MM.1S (cell line): ENCODE data around the gene TPSD1.
"Not testable (repeated sequence)": the region's sequence is repeated elsewhere in the genome, so short reads cannot be mapped to it uniquely, and the experiment has no call there.

Experiments used
- DNase-seq: peaks from one replicate; pipeline ENCODE4 v3.0.0-alpha.2; 2015
- H2AFZ ChIP-seq: fragments of 300-600 bp; sonication (generic); 2 replicates; pipeline ENCODE4 v1.6.0; 2016; ENCODE audit warnings: antibody characterized with exemption, low read length
- H3F3A ChIP-seq: fragments of 300-600 bp; sonication (generic); 2 replicates; pipeline ENCODE4 v1.6.1; 2016; ENCODE audit warnings: mild to moderate bottlenecking, antibody characterized with exemption, low read length, moderate library complexity, mixed read lengths; ENCODE audit not compliant: insufficient read depth
- H3K27ac ChIP-seq: fragments of 300-600 bp; sonication (generic); 2 replicates; pipeline ENCODE4 v1.5.1; 2016; ENCODE audit warnings: mild to moderate bottlenecking, low read length
- H3K27me3 ChIP-seq: fragments of 300-600 bp; sonication (generic); replicated peaks from 2 replicates; pipeline ENCODE4 v1.6.0; 2016; ENCODE audit warnings: low read length; ENCODE audit not compliant: insufficient read depth
- H3K36me3 ChIP-seq: fragments of 300-600 bp; sonication (generic); replicated peaks from 2 replicates; pipeline ENCODE4 v1.6.1; 2016; ENCODE audit warnings: mild to moderate bottlenecking, low read length, mixed read lengths; ENCODE audit not compliant: insufficient read depth
- H3K4me1 ChIP-seq: fragments of 300-600 bp; sonication (generic); 2 replicates; pipeline ENCODE4 v1.6.1; 2016; ENCODE audit warnings: low read length, mixed read lengths
- H3K4me2 ChIP-seq: fragments of 300-600 bp; sonication (generic); 2 replicates; pipeline ENCODE4 v1.6.0; 2016; ENCODE audit warnings: low read depth, low read length
- H3K4me3 ChIP-seq: fragments of 300-600 bp; sonication (generic); 2 replicates; pipeline ENCODE4 v1.5.1; 2016; ENCODE audit warnings: low read length, mixed read lengths
- H3K79me2 ChIP-seq: fragments of 300-600 bp; sonication (generic); 2 replicates; pipeline ENCODE4 v1.6.1; 2016; ENCODE audit warnings: mixed run types, low read length, mixed read lengths
- H3K9ac ChIP-seq: fragments of 300-600 bp; sonication (generic); 2 replicates; pipeline ENCODE4 v1.6.1; 2016; ENCODE audit warnings: low read length, mixed read lengths
- H3K9me2 ChIP-seq: fragments of 300-600 bp; sonication (generic); replicated peaks from 2 replicates; pipeline ENCODE4 v1.6.1; 2016; ENCODE audit warnings: mild to moderate bottlenecking, low read length, mixed read lengths; ENCODE audit not compliant: insufficient read depth
- H3K9me3 ChIP-seq: fragments of 300-600 bp; sonication (generic); replicated peaks from 2 replicates; pipeline ENCODE4 v1.6.1; 2016; ENCODE audit warnings: mild to moderate bottlenecking, low read length, mixed read lengths; ENCODE audit not compliant: insufficient read depth
- H4K20me1 ChIP-seq: fragments of 300-600 bp; sonication (generic); 2 replicates; pipeline ENCODE4 v1.6.1; 2016; ENCODE audit warnings: mild to moderate bottlenecking, low read length, moderate library complexity, mixed read lengths; ENCODE audit not compliant: insufficient read depth
- EZH2 ChIP-seq: fragments of 300-600 bp; sonication (generic); optimal IDR thresholded peaks from 2 replicates; pipeline ENCODE3; 2017; ENCODE audit warnings: low read depth, mild to moderate bottlenecking, antibody characterized with exemption, low read length, mixed read lengths
- EZH2phosphoT487 ChIP-seq: fragments of 300-600 bp; sonication (generic); IDR thresholded peaks from 2 replicates; pipeline ENCODE4 v1.6.1; 2018; ENCODE audit warnings: antibody characterized with exemption, low read length
- TF ChIP-seq, protein P1 (sequence below): fragments of 300-600 bp; sonication (generic); IDR thresholded peaks from 2 replicates; pipeline ENCODE4 v1.5.1; 2016; ENCODE audit warnings: antibody characterized with exemption, low read length, mixed read lengths

Gene TPSD1

DNA sequence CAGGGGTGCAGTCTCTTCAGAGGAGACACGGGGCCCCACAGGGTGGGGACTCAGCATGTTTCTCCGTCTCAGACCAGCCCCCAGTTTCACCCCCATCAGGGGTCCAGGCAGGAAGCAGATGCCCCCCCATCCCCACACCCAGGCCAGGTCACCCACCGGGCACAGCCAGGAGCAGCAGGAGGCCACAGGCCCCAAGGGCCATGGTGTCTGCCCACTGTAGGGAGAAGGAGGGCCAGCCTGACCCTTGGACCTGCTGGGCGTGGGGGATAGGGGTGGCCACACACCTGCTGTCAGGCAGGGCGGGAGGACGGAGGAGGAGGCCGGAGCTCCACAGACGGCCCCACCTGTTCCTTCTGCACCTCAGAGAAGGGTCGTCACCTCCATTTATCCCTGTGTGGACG, 30.8 kb upstream of the TPSD1 start, which contains the start of gene TPSG1:
TPSG1 (minus strand) TSS at position 218 of the 401 bp plus-strand sequence; CDS start at position 202, 16 bp downstream.
- H3K4me2 ChIP-seq = no peak within 1 kb of the TSS
- TF ChIP-seq EZH2 (no peak), EZH2phosphoT487 (no peak)
- TF ChIP-seq, protein P1, sequence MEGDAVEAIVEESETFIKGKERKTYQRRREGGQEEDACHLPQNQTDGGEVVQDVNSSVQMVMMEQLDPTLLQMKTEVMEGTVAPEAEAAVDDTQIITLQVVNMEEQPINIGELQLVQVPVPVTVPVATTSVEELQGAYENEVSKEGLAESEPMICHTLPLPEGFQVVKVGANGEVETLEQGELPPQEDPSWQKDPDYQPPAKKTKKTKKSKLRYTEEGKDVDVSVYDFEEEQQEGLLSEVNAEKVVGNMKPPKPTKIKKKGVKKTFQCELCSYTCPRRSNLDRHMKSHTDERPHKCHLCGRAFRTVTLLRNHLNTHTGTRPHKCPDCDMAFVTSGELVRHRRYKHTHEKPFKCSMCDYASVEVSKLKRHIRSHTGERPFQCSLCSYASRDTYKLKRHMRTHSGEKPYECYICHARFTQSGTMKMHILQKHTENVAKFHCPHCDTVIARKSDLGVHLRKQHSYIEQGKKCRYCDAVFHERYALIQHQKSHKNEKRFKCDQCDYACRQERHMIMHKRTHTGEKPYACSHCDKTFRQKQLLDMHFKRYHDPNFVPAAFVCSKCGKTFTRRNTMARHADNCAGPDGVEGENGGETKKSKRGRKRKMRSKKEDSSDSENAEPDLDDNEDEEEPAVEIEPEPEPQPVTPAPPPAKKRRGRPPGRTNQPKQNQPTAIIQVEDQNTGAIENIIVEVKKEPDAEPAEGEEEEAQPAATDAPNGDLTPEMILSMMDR = no peak
- H3K36me3 ChIP-seq = no peaks in the 10 kb centered on the region
- H3K4me1 ChIP-seq = no peaks in the 10 kb centered on the region
- no peaks in the 10 kb centered on the region for H3K9me3 ChIP-seq
- H3K9me2 ChIP-seq = no peaks in the 10 kb centered on the region
- H3K79me2 ChIP-seq = no peaks in the 10 kb centered on the region
- peaks cover 64% of the 10 kb centered on the region for H3K27me3 ChIP-seq
- H2AFZ ChIP-seq = no peak within 1 kb of the TSS
- H3K4me3 ChIP-seq = no peak within 1 kb of the TSS
- H3K27ac ChIP-seq = no peak within 1 kb of the TSS
- no peaks in the 10 kb centered on the region for H4K20me1 ChIP-seq
- DNase-seq = no peak
- no peak within 1 kb of the TSS for H3K9ac ChIP-seq
- H3F3A ChIP-seq = no peaks in the 10 kb centered on the region

DNA sequence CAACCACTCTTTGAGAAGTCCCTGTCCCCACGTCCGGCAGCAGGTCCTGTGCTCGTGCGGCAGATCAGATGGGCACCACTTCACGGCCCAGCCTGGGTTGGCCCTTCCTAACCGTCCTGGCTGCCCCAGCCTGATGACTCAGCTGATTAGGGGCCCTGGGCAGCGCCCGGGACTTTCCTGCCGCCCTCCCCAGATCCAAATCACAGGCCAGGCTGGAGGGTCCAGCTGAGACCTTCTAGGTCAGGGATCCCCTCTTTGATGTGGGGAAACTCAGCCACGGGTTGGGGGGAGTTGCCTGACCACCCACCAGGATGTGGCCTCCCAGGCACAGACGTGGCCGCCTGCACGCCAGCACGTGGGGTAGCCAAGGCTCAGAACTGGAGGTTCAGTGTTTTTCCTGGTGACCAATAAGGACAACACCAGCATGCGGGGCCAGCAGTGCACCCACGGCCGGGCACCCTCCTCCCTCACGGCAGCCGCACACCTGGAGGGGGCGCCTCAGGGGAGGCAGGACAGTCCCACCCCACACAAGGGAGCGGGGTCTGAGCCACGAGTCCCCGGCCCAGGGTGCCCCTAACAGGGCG, 30.0 kb upstream of the TPSD1 start:
- H3K27me3 ChIP-seq = peaks cover 57% of the 10 kb centered on the region
- H3K4me3 ChIP-seq, H3K9me2 ChIP-seq, DNase-seq, H3K36me3 ChIP-seq, H3F3A ChIP-seq, H3K4me1 ChIP-seq, H3K27ac ChIP-seq, H3K79me2 ChIP-seq, H3K9ac ChIP-seq, H4K20me1 ChIP-seq, H2AFZ ChIP-seq, H3K9me3 ChIP-seq, H3K4me2 ChIP-seq: not testable (repeated sequence)

DNA sequence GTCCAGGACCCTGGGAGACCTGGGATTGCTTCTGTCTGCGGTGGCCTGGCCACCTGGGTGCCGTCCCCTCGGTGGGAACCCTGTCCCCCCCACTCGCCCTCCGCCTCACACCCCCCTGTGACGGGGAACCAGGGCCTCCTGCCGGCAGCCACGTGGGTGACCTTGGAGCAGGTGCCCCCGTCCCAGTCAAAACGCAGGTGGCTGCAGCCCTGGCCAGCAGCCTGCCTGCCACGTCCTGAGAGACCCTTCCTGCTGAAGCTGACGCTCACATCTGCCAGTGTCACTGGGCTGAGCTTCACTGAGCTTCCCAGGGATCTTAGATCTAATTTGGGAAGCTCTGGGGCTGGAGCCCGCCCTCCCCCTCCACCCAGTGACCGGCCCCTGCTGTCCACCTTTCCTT, 29.2 kb upstream of the TPSD1 start:
- H3K9me3 ChIP-seq, H3F3A ChIP-seq, H3K4me1 ChIP-seq: not testable (repeated sequence)

DNA sequence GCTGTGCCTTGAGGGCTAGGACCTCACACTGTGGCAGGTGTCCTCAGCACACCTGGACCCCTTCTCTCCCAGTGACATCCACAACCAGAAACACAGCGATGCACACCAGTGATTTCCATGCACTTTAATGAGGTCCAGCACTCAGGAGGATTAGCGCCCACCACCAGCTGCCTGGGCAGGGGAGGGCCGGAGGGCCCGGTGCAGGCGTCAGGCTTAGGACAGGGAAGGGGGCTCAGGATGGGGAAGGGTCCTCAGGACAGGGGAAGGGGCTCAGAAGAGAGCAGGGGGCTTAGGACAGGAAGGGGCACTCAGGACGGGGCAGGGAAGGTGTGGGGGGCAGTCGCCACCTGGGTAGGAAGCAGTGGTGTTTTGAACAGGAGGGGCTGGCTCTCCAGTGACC, 27.6 kb upstream of the TPSD1 start:
- not testable (repeated sequence) for H3K36me3 ChIP-seq, H3K4me2 ChIP-seq, H3K9me3 ChIP-seq, H2AFZ ChIP-seq, H3K4me3 ChIP-seq, DNase-seq, H3K27ac ChIP-seq, H4K20me1 ChIP-seq, H3K9me2 ChIP-seq, H3K4me1 ChIP-seq, H3F3A ChIP-seq, H3K9ac ChIP-seq, H3K79me2 ChIP-seq
- H3K27me3 ChIP-seq = peaks cover 33% of the 10 kb centered on the region

More for the DNA sequence above, 29.2 kb upstream of the TPSD1 start:
- not testable (repeated sequence) for H4K20me1 ChIP-seq, H3K36me3 ChIP-seq, H3K9ac ChIP-seq, H3K27ac ChIP-seq, H3K79me2 ChIP-seq, H3K9me2 ChIP-seq, H3K4me3 ChIP-seq, DNase-seq, H2AFZ ChIP-seq, H3K4me2 ChIP-seq
- peaks cover 48% of the 10 kb centered on the region for H3K27me3 ChIP-seq

DNA sequence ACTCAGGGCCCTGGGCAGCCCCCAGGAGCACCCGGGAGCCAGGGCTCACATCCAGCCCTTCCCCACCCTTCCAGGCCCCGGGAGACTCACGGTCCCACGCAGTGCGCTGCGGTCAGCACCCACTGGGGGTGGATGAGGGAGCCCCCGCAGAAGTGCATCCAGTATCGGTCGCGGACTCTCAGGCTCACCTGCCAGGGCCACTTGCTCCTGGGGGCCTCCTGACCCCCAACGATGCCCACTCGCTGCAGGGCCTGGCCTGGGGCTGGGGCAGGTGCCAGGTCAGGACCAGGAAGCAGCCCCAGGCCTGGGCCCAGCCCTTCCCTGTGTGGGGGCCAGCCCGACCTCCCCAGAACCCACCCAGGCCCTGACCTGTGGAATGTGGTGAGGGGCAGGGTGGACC, 26.4 kb upstream of the TPSD1 start:
- H3F3A ChIP-seq, H3K4me1 ChIP-seq, H3K9ac ChIP-seq, H3K9me2 ChIP-seq, H3K27ac ChIP-seq, H3K79me2 ChIP-seq, DNase-seq, H3K4me3 ChIP-seq, H2AFZ ChIP-seq, H4K20me1 ChIP-seq, H3K4me2 ChIP-seq, H3K36me3 ChIP-seq, H3K9me3 ChIP-seq: not testable (repeated sequence)
- peaks cover 20% of the 10 kb centered on the region for H3K27me3 ChIP-seq

DNA sequence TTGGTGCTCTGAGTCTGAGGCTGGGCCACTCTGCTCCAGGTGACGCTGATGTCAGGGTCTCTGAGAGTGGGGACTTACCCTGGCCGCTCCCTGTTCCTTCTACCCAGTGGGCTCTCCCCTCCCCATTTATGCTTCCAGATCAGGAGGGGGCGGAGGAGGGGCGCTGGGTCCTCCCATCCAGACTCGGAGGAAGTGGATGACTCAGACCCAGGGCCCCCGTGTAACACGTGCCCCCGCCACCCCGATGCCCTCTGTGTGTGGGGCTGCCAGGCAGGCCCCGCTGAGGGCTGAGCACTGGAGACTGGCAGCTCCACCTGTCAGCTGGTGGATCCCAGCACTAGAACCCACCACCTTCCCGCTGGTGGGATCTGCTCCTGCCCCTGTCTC, 25.8 kb upstream of the TPSD1 start, which contains the start of gene TPSB2:
TPSB2 (minus strand) TSS at position 101 of the 387 bp plus-strand sequence. CDS start 233 bp downstream, outside the sequence.
- not testable (repeated sequence) for H3K9ac ChIP-seq, H3K79me2 ChIP-seq, H3K36me3 ChIP-seq, H3K9me3 ChIP-seq, H3K4me1 ChIP-seq, H4K20me1 ChIP-seq, H3F3A ChIP-seq, H3K9me2 ChIP-seq, H2AFZ ChIP-seq, H3K27ac ChIP-seq, DNase-seq, H3K4me2 ChIP-seq, H3K4me3 ChIP-seq
- H3K27me3 ChIP-seq = peaks cover 14% of the 10 kb centered on the region

DNA sequence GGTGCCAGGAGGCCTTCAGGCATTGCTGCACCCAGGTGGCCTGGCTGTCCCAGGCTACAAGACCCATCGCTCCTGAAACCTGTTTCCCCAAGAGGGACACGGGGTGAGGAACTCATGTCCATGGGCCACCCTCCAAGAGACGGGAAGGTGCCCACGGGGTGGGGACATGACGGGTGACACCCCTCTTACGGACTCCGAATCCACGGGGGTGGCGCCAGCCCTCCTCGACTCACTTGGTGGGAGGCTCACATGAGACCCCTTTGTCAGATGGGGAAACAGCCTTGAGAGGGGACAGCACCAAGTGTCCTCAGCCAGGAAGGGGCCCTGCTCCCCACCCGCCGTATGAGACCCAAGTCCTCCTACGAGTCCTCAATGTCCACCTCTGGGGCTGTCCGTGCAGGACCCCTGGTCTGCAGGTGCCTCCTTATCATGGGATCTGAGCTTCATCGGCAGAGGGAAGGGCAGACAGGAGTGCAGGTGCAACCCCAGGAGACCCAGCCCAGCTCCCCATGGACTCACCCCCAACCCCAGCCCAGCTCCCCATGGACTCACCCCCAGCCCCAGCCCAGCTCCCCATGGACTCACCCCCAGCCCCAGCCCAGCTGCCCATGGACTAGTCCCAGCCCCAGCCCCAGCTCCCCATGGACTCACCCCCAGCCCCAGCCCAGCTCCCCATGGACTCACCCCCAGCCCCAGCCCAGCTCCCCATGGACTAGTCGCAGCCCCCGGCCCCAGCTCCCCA, 25.2 kb upstream of the TPSD1 start:
- not testable (repeated sequence) for H3K79me2 ChIP-seq, H3K27me3 ChIP-seq, H3K4me2 ChIP-seq, H3F3A ChIP-seq, H3K4me3 ChIP-seq, H4K20me1 ChIP-seq, H3K36me3 ChIP-seq, H3K9ac ChIP-seq, H2AFZ ChIP-seq, H3K9me2 ChIP-seq, H3K27ac ChIP-seq, H3K4me1 ChIP-seq, H3K9me3 ChIP-seq, DNase-seq
